Measurements from ENCODE around the gene DSCAML1. TPM values are rescaled to one million over a fixed set of nuclear protein-coding genes. Genes with fewer than 3 reads are reported as not detected.

DSCAML1 gene
- total RNA-seq, 1 donor from 2014 or later: not detected

DNA sequence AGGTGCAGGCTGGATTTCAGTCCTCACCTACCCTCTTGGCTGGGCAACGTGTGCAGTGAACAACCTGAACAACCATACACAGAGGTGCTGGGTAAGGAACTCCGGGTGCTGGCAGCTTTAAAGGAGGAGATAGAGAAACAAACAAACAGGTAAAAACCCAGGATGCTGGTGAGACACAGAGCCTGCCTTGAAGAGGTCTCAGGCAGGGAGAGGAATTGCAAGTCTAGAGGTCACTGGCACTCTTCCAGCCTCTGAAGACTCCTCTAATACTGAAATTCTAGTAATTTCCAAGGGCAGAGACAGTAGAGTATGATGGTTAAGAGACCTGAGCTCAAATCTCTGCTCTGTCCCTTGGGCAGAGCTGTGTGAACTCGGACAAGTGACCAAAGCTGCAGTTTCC lies 276.8 kb downstream of the DSCAML1 start:
- no peaks in the 10 kb centered on the region for H3K4me1 Mint-ChIP-seq (ENCODE audit: unreplicated experiment)
- no peaks in the 10 kb centered on the region for H3K9me3 Mint-ChIP-seq (ENCODE audit: unreplicated experiment)
- no peak overlapping the region for H3K4me3 Mint-ChIP-seq (ENCODE audit: unreplicated experiment)
- TF ChIP-seq, protein P1, sequence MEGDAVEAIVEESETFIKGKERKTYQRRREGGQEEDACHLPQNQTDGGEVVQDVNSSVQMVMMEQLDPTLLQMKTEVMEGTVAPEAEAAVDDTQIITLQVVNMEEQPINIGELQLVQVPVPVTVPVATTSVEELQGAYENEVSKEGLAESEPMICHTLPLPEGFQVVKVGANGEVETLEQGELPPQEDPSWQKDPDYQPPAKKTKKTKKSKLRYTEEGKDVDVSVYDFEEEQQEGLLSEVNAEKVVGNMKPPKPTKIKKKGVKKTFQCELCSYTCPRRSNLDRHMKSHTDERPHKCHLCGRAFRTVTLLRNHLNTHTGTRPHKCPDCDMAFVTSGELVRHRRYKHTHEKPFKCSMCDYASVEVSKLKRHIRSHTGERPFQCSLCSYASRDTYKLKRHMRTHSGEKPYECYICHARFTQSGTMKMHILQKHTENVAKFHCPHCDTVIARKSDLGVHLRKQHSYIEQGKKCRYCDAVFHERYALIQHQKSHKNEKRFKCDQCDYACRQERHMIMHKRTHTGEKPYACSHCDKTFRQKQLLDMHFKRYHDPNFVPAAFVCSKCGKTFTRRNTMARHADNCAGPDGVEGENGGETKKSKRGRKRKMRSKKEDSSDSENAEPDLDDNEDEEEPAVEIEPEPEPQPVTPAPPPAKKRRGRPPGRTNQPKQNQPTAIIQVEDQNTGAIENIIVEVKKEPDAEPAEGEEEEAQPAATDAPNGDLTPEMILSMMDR (IDR thresholded peaks at IDR 0.05): no peak
- H3K36me3 Mint-ChIP-seq (ENCODE audit: unreplicated experiment): no peaks in the 10 kb centered on the region
- H3K27ac Mint-ChIP-seq (ENCODE audit: unreplicated experiment): no peak overlapping the region
- H3K27me3 Mint-ChIP-seq (ENCODE audit: unreplicated experiment): peaks cover 5% of the 10 kb centered on the region
- DNase-seq (ENCODE audit: extremely low spot score, unreplicated experiment): no peak

DNA sequence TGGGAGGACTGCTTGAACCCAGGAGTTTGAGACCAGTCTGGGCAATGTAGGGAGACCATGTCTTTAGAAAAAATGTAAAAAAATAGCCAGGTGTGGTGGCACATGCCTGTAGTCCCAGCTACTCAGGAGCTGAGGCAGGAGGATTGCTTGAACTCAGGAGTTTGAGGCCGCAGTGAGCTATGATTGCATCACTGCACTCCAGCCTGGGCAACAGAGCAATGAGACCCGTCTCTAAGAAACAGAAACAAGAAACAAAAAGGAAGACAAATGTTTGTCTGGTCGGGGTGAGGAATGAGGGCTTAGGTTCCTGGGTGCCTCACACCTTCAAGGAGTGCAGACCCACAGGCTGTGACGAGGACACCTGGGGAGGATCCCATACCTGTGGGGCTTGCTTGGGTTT lies 277.4 kb downstream of the DSCAML1 start:
- Mint-ChIP-seq H3K27ac (ENCODE audit: unreplicated experiment) (no peak overlapping the region), H3K4me1 (ENCODE audit: unreplicated experiment) (no peaks in the 10 kb centered on the region), H3K4me3 (ENCODE audit: unreplicated experiment) (no peak overlapping the region), H3K27me3 (ENCODE audit: unreplicated experiment) (peaks cover 5% of the 10 kb centered on the region), H3K36me3 (ENCODE audit: unreplicated experiment) (no peaks in the 10 kb centered on the region), H3K9me3 (ENCODE audit: unreplicated experiment) (no peaks in the 10 kb centered on the region)
- no peak for DNase-seq (ENCODE audit: extremely low spot score, unreplicated experiment)
- TF ChIP-seq, protein P1 (IDR thresholded peaks at IDR 0.05): no peak

DNA sequence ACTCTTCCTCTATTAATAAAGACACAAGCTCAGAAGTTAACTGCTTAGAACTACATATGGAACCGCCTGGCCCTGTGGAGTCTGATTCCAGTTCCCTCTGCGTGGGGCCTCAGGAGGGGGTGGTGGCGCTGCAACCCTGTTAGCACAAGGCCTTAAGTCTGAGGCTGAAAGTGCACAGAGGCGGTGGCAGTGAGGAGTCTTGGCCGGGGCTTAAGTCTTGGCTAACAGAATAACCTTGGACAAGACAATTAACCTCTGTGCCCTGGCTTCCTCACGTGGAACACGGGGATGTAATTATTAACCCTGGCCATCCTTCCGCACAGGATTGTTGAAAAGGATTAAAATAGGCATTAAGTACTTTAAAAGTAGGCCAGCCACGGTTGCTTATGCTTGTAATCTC lies 277.8 kb downstream of the DSCAML1 start:
- no peak overlapping the region for H3K27ac Mint-ChIP-seq (ENCODE audit: unreplicated experiment)
- no peak overlapping the region for H3K4me3 Mint-ChIP-seq (ENCODE audit: unreplicated experiment)
- TF ChIP-seq, protein P1 (IDR thresholded peaks at IDR 0.05): no peak
- peaks cover 6% of the 10 kb centered on the region for H3K27me3 Mint-ChIP-seq (ENCODE audit: unreplicated experiment)
- H3K4me1 Mint-ChIP-seq (ENCODE audit: unreplicated experiment): no peaks in the 10 kb centered on the region
- DNase-seq (ENCODE audit: extremely low spot score, unreplicated experiment): no peak
- H3K9me3 Mint-ChIP-seq (ENCODE audit: unreplicated experiment): no peaks in the 10 kb centered on the region
- H3K36me3 Mint-ChIP-seq (ENCODE audit: unreplicated experiment): no peaks in the 10 kb centered on the region

DNA sequence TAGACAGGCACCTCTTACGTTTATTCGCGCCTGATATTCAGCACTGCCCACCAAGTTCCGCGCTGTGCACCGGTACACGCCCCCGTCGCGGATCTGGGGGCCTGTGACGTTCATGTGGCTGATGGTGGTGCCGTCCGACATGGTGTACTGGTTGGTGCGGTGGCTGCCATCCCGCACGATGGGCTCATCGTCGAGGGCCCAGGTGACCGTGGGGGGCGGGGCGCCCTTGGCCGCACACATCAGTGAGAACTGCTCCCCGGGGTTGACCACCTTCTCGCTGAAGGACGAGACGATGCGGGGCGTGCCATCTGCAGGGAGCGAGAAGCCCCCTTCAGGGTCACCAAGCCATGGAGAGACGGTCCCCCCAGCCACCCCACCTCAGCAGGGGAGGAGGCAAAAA lies 278.6 kb downstream of the DSCAML1 start:
- Mint-ChIP-seq H3K4me1 (ENCODE audit: unreplicated experiment) (no peaks in the 10 kb centered on the region), H3K36me3 (ENCODE audit: unreplicated experiment) (no peaks in the 10 kb centered on the region), H3K9me3 (ENCODE audit: unreplicated experiment) (no peaks in the 10 kb centered on the region), H3K27me3 (ENCODE audit: unreplicated experiment) (peaks cover 9% of the 10 kb centered on the region), H3K4me3 (ENCODE audit: unreplicated experiment) (no peak overlapping the region), H3K27ac (ENCODE audit: unreplicated experiment) (no peak overlapping the region)
- TF ChIP-seq, protein P1 (IDR thresholded peaks at IDR 0.05): no peak
- no peak for DNase-seq (ENCODE audit: extremely low spot score, unreplicated experiment)

DNA sequence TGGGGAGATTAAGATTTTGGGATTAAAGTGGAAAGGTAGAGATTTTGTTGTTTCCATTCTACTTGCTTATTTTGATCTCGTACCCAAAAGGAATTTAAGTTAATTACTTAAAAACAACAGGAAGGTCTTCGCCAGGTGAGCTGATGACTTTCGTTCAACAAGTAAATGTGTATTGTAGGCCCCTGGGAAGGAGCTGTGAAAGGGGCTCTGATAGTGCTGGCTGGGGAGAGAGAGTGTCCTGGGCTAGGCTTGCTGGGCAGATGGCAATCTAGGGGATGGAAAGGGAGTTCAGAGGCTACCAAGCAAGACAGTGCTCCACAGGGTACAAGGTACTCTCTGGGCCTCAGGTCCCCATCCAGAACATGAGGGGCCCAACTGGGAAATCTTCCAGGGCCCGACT lies 279.9 kb downstream of the DSCAML1 start:
- Mint-ChIP-seq H3K27me3 (ENCODE audit: unreplicated experiment) (peaks cover 13% of the 10 kb centered on the region), H3K27ac (ENCODE audit: unreplicated experiment) (no peak overlapping the region), H3K4me3 (ENCODE audit: unreplicated experiment) (no peak overlapping the region), H3K36me3 (ENCODE audit: unreplicated experiment) (no peaks in the 10 kb centered on the region), H3K9me3 (ENCODE audit: unreplicated experiment) (no peaks in the 10 kb centered on the region), H3K4me1 (ENCODE audit: unreplicated experiment) (no peaks in the 10 kb centered on the region)
- no peak for DNase-seq (ENCODE audit: extremely low spot score, unreplicated experiment)
- TF ChIP-seq, protein P1 (IDR thresholded peaks at IDR 0.05): no peak
